Ascending aorta (tissue), 2 donors: ENCODE measurements around the gene BET1L. TPM values are rescaled to one million over a fixed set of nuclear protein-coding genes. Genes with fewer than 3 reads are reported as not detected.

Experiments used
- DNase-seq, 2 donors: peaks; one replicate each; pipeline ENCODE4 v3.0.0-alpha.2; 2019; ENCODE audit warnings: low spot score in 2 of 2
- H3K27ac ChIP-seq, 2 donors: fragments of 200-600 bp; sonication (generic); one replicate each; pipeline ENCODE4 v1.5.1; 2016 to 2017; ENCODE audit warnings: mild to moderate bottlenecking in 1 of 2
- H3K27me3 ChIP-seq: fragments of 200-600 bp; sonication (generic); one replicate; pipeline ENCODE4 v1.5.1; 2017
- H3K36me3 ChIP-seq, 2 donors: fragments of 200-600 bp; sonication (generic); one replicate each; pipeline ENCODE4 v1.5.1; 2016
- H3K4me1 ChIP-seq, 2 donors: fragments of 200-600 bp; sonication (generic); one replicate each; pipeline ENCODE4 v1.5.1; 2016 to 2017; ENCODE audit warnings: mild to moderate bottlenecking in 1 of 2
- H3K4me3 ChIP-seq, 2 donors: fragments of 200-600 bp; sonication (generic); one replicate each; pipeline ENCODE4 v1.5.1; 2016 to 2017; ENCODE audit warnings: mild to moderate bottlenecking in 1 of 2
- H3K9me3 ChIP-seq, 2 donors: fragments of 200-600 bp; sonication (generic); one replicate each; pipeline ENCODE4 v1.5.1; 2016
- intact Hi-C: fragments of 100-400 bp; cut with DNase I; formaldehyde crosslinking; loops from one replicate; pipeline ENCODE4 v1.15.1; 2023
- total RNA-seq: library from RNA; depleted of rRNA; stranded (reverse); fragments of >200 nt; gene quantifications from one replicate; pipeline ENCODE4 v1.1.0, GENCODE V29; 2016
- TF ChIP-seq, protein P1 (sequence below), 3 experiments: fragments of 200-600 bp in 2 of 3; fragments of 450-650 bp in 1 of 3; sonication (generic) in 2 of 3; IDR thresholded peaks; one replicate each; pipeline ENCODE4 v1.5.1; 2016 to 2019; ENCODE audit warnings: antibody characterized with exemption in 3 of 3, mild to moderate bottlenecking in 1 of 3, moderate library complexity in 1 of 3

Gene BET1L
- total RNA-seq, 1 donor from 2014 or later: 42.3 TPM

DNA sequence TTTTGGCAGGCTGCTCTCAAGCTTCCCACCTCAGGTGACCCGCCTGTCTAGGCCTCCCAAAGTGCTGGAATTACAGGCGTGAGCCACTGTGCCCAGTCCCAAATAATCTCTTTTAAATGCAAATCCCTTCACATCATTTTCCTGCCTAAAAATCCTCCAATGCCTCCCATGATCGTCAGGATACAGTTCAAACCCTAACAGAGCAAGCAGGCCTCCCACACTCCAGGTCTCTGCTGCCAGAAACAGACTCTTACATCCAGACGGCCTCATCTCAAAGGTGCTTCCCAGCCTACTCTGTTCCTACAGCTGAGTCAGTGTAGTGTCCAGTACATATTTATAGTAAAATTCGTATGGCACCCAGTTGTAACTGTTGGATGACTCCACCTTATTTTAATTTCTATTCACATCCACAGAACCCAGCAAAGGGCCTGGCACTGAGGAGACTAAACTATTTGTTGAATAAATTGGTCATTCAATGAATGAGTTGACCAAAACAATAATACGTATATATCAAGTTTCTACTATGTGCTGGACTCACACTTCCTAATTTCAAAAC lies 20.7 kb upstream of the BET1L start:
- intact Hi-C loops: no loop called here
- DNase-seq: no peak
- peaks cover 0 to 14% of the 10 kb centered on the region in 2 donors for H3K36me3 ChIP-seq
- H3K4me3 ChIP-seq: no peak overlapping the region
- no peaks in the 10 kb centered on the region for H3K9me3 ChIP-seq
- H3K27ac ChIP-seq: no peak overlapping the region
- TF ChIP-seq, protein P1, sequence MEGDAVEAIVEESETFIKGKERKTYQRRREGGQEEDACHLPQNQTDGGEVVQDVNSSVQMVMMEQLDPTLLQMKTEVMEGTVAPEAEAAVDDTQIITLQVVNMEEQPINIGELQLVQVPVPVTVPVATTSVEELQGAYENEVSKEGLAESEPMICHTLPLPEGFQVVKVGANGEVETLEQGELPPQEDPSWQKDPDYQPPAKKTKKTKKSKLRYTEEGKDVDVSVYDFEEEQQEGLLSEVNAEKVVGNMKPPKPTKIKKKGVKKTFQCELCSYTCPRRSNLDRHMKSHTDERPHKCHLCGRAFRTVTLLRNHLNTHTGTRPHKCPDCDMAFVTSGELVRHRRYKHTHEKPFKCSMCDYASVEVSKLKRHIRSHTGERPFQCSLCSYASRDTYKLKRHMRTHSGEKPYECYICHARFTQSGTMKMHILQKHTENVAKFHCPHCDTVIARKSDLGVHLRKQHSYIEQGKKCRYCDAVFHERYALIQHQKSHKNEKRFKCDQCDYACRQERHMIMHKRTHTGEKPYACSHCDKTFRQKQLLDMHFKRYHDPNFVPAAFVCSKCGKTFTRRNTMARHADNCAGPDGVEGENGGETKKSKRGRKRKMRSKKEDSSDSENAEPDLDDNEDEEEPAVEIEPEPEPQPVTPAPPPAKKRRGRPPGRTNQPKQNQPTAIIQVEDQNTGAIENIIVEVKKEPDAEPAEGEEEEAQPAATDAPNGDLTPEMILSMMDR (IDR thresholded peaks at IDR 0.05): no peak
- H3K4me1 ChIP-seq: no peaks in the 10 kb centered on the region
- H3K27me3 ChIP-seq: no peaks in the 10 kb centered on the region

DNA sequence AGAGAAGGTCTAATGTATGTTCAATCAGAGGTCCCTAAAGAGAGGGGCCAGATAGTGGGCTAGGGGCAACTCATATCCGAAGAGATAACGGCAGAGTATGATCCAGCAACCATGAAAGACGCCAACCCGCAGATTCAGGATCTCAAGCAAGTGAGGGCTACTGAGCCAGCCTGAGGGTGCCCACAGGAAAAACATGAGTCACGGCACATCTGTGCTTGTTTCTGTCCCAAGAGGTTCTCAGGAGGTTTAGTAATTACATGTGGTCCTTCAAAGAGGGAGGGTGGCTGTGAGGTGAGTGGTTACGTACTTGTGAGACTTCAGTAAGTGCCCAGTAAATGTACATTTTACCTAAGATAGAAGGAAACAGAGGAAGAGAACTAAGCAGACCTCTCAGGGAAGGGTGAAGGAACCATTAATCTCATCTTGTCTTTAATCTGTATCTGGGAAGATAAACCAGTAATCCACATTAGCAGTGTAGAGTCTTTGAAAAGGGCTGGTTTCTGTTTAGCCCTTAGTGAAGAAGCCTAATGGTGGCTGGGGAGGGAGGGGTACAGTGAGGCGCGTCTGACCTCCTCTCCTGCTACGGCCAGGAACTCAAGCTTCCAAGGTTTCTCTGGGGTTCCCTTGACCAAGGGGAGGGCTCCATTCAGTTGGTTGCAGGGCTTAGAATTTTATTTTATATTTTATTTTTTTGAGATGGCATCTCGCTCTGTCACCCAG lies 18.7 kb upstream of the BET1L start:
- no peaks in the 10 kb centered on the region for H3K4me1 ChIP-seq
- no peak overlapping the region for H3K27ac ChIP-seq
- no peaks in the 10 kb centered on the region for H3K9me3 ChIP-seq
- TF ChIP-seq, protein P1 (IDR thresholded peaks at IDR 0.05): no peak
- intact Hi-C loops: no loop called here
- DNase-seq: no peak
- no peak overlapping the region for H3K4me3 ChIP-seq
- H3K27me3 ChIP-seq: no peaks in the 10 kb centered on the region
- peaks cover 0 to 21% of the 10 kb centered on the region in 2 donors for H3K36me3 ChIP-seq

DNA sequence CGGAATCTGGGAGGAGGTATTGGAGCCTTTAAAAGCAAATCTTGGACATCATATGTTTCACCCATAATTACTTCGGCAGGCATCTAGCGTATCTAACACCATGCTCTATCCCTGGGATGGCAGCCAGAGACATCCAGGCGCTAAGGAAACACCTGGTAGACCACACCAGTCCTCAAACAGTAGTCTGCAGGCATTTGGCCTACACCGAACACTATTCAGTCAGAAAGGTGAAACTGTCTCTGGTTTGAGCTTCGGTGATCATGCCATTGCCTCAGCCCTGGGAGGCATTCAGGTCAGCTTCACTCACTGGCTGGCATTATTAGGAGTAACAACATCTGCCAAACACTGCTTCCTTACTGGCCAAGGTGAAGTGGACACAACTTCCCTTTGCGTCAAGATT lies 17.2 kb upstream of the BET1L start:
- Histone ChIP-seq H3K27me3 (no peaks in the 10 kb centered on the region), H3K36me3 (peaks cover 0 to 14% of the 10 kb centered on the region in 2 donors), H3K9me3 (no peaks in the 10 kb centered on the region), H3K27ac (no peak overlapping the region), H3K4me1 (no peaks in the 10 kb centered on the region), H3K4me3 (no peak overlapping the region)
- intact Hi-C loops: no loop called here
- no peak for DNase-seq
- TF ChIP-seq, protein P1 (IDR thresholded peaks at IDR 0.05): no peak

DNA sequence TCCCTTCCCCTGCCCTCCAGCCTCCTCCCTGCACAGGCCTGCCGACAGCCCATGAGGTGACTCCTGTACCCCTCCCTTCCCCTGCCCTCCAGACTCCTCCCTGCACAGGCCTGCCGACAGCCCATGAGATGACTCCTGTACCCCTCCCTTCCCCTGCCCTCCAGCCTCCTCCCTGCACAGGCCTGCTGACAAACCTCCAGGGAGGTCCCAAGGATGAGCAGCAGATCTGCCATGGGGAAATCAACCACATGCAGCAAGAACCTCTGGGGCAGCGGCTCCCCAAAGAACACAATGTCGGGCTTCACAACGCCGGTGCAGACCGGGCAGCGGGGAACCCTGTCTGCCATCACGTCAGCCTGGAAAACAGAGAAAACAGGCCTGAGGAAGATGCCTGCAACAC lies 16.7 kb upstream of the BET1L start:
- Histone ChIP-seq H3K4me1 (no peaks in the 10 kb centered on the region), H3K9me3 (no peaks in the 10 kb centered on the region), H3K27me3 (no peaks in the 10 kb centered on the region), H3K36me3 (peaks cover 0 to 19% of the 10 kb centered on the region in 2 donors), H3K4me3 (no peak overlapping the region), H3K27ac (no peak overlapping the region)
- intact Hi-C loops: no loop called here
- no peak for DNase-seq
- TF ChIP-seq, protein P1 (IDR thresholded peaks at IDR 0.05): no peak

DNA sequence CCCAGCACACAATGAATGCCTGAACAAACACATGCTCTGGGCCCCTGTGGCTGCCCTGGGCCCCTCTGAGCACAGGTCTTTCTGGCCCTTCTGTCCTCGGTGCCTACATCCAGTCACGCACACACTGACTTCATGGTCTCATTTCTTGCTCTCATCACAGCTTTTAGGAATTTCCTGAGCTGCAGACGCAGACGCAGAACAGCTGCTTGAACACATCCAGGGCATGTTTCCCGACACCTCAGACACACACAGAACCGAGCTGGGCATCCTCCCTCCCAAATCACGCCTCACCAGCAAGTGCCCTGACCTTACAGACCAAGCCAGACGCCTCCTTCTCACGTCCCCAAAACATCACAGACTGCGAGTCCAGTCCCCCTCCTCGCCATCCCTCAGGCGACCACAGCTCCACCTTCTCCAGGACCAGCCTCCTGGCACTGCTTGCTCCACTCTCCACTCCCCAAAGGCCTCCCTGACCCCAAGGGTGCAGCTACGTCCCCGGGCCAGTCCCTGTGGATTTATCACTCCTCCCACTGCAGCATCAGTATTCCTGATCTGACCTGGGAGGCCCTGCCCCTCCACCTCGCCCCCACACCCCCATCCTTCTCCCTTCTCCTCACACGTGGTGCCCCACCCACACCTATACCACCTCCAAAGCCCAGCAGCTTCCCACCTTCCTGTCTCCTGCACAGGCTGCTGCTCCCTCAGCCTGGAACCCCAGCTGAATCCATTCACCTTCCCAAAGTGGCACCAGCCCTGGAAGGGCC lies 16.0 kb upstream of the BET1L start:
- H3K9me3 ChIP-seq: no peaks in the 10 kb centered on the region
- no peaks in the 10 kb centered on the region for H3K4me1 ChIP-seq
- intact Hi-C loops: no loop called here
- H3K27me3 ChIP-seq: no peaks in the 10 kb centered on the region
- peaks cover 0 to 24% of the 10 kb centered on the region in 2 donors for H3K36me3 ChIP-seq
- H3K4me3 ChIP-seq: no peak overlapping the region
- peak in 1 of 2 donors; percentile 46 for DNase-seq
- H3K27ac ChIP-seq: no peak overlapping the region
- TF ChIP-seq, protein P1 (IDR thresholded peaks at IDR 0.05): no peak
